OCI-LY3 (cell line): ENCODE measurements around the gene AFAP1.

Experiments
- H2AFZ ChIP-seq: fragments of 200-600, 300-600 bp; shearing (Covaris generic); 2 replicates; pipeline ENCODE4 v1.6.0; 2014; ENCODE audit warnings: antibody characterized with exemption, low read depth, low read length
- H3K27ac ChIP-seq: fragments of 200-600, 300-600 bp; sonication (generic); 2 replicates; pipeline ENCODE4 v1.5.1; 2014; ENCODE audit warnings: mild to moderate bottlenecking, low read length, moderate library complexity, mixed read lengths
- H3K27me3 ChIP-seq: fragments of 200-600, 300-600 bp; sonication (generic); 2 replicates; pipeline ENCODE4 v1.6.1; 2014; ENCODE audit warnings: low read depth, low read length, mixed read lengths
- H3K36me3 ChIP-seq: fragments of 200-600, 300-600 bp; sonication (generic); replicated peaks from 2 replicates; pipeline ENCODE3; 2014; ENCODE audit warnings: low read depth, low read length, mixed read lengths
- H3K4me1 ChIP-seq: fragments of 300-600, 200-600 bp; sonication (generic); 2 replicates; pipeline ENCODE4 v1.6.1; 2014; ENCODE audit warnings: low read length, mixed read lengths
- H3K4me2 ChIP-seq: fragments of 200-600, 300-600 bp; sonication (generic); 2 replicates; pipeline ENCODE4 v1.6.1; 2014; ENCODE audit warnings: low read length, mixed read lengths
- H3K4me3 ChIP-seq: fragments of 300-600, 200-600 bp; sonication (generic); 2 replicates; pipeline ENCODE4 v1.5.1; 2014; ENCODE audit warnings: antibody characterized with exemption, mild to moderate bottlenecking, low read length, moderate library complexity
- H3K79me2 ChIP-seq: fragments of 300-600, 200-600 bp; shearing (Covaris generic); 2 replicates; pipeline ENCODE4 v1.6.1; 2014; ENCODE audit warnings: mild to moderate bottlenecking, low read length, mixed read lengths
- H3K9ac ChIP-seq: fragments of 300-600, 200-600 bp; shearing (Covaris generic); 2 replicates; pipeline ENCODE4 v1.6.0; 2014; ENCODE audit warnings: mild to moderate bottlenecking, low read length, moderate library complexity
- H3K9me3 ChIP-seq: fragments of 200-600, 300-600 bp; shearing (Covaris generic); 2 replicates; pipeline ENCODE4 v1.6.1; 2014; ENCODE audit warnings: low read length, mixed read lengths; ENCODE audit not compliant: insufficient read depth
- H4K20me1 ChIP-seq: fragments of 200-600, 300-600 bp; sonication (generic); 2 replicates; pipeline ENCODE4 v1.6.1; 2016; ENCODE audit warnings: low read length, mixed read lengths; ENCODE audit not compliant: insufficient read depth
- EZH2phosphoT487 ChIP-seq: fragments of 200-600 bp; shearing (Covaris generic); IDR thresholded peaks from 2 replicates; pipeline ENCODE4 v1.6.1; 2018; ENCODE audit warnings: antibody characterized with exemption, mixed run types, low read depth
- TF ChIP-seq, protein P1 (sequence below): fragments of 200-600, 300-600 bp; sonication (generic); IDR thresholded peaks from 2 replicates; pipeline ENCODE4 v1.5.1; 2014; ENCODE audit warnings: antibody characterized with exemption, low read length, low read depth

Gene AFAP1

DNA sequence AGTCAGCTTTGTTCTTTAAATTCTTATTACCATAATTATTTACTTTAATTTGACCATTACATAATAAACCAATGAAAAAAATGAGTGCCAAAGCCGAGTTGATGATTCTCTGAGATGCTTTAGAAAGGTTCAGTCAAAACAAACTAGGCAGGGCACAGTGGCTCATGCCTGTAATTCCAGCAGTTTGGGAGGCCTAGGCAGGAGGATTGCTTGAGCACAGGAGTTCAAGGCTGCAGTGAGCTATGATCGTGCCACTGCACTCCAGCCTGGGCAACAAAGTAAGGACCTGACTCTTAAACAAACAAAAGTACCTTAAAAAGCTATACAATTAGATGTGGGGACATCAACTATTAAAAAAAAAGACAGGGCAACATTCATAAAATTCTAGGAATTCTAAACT is 75.0 kb downstream of the AFAP1 start:
- H3K27ac ChIP-seq, result no peak overlapping the region
- no peak overlapping the region for H2AFZ ChIP-seq
- no peaks in the 10 kb centered on the region for H3K4me1 ChIP-seq
- TF ChIP-seq EZH2phosphoT487, result no peak
- TF ChIP-seq, protein P1, sequence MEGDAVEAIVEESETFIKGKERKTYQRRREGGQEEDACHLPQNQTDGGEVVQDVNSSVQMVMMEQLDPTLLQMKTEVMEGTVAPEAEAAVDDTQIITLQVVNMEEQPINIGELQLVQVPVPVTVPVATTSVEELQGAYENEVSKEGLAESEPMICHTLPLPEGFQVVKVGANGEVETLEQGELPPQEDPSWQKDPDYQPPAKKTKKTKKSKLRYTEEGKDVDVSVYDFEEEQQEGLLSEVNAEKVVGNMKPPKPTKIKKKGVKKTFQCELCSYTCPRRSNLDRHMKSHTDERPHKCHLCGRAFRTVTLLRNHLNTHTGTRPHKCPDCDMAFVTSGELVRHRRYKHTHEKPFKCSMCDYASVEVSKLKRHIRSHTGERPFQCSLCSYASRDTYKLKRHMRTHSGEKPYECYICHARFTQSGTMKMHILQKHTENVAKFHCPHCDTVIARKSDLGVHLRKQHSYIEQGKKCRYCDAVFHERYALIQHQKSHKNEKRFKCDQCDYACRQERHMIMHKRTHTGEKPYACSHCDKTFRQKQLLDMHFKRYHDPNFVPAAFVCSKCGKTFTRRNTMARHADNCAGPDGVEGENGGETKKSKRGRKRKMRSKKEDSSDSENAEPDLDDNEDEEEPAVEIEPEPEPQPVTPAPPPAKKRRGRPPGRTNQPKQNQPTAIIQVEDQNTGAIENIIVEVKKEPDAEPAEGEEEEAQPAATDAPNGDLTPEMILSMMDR, result no peak
- 0 out of 2 replicates have a peak, but pooled peaks cover 8% of the 10 kb centered on the region for H3K27me3 ChIP-seq
- no peaks in the 10 kb centered on the region for H3K36me3 ChIP-seq
- H3K79me2 ChIP-seq, result no peaks in the 10 kb centered on the region
- H3K4me2 ChIP-seq, result no peak overlapping the region
- H3K9ac ChIP-seq, result no peak overlapping the region
- H3K9me3 ChIP-seq, result no peaks in the 10 kb centered on the region; the same call in 1 of the 2 replicates
- H3K4me3 ChIP-seq, result no peak overlapping the region
- no peaks in the 10 kb centered on the region for H4K20me1 ChIP-seq

DNA sequence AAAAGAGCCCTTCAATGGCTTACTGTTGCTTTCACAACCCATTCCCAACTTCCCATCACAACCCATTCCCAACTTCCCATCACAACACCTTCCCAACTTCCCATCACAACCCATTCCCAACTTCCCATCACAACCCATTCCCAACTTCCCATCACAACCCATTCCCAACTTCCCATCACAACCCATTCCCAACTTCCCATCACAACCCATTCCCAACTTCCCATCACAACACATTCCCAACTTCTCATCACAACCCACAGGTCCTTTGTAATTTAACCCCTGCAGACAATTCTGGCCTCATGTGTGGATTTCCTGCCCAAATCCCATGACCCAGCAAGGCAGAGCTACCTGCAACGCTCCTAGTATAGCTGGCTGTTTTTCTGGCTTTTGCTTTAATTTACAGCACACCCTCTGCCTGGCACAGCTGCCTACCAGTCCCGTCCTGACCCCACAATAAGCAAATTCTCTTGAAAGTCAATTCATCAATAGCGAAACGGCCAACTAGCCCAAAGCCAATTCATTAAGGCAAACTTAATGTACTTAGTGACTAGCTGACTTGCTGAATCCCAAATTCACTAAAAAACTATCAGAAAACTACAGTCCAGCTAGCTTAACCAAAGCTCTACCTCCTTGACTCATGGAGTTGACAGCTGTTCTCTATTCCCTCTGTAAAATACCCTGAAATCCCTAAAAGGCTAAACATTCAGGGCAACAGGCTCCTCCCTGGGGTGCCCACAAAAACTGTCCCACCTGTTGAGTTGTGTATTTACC is 75.6 kb downstream of the AFAP1 start:
- H3K36me3 ChIP-seq, result no peaks in the 10 kb centered on the region
- no peak overlapping the region for H3K27ac ChIP-seq

DNA sequence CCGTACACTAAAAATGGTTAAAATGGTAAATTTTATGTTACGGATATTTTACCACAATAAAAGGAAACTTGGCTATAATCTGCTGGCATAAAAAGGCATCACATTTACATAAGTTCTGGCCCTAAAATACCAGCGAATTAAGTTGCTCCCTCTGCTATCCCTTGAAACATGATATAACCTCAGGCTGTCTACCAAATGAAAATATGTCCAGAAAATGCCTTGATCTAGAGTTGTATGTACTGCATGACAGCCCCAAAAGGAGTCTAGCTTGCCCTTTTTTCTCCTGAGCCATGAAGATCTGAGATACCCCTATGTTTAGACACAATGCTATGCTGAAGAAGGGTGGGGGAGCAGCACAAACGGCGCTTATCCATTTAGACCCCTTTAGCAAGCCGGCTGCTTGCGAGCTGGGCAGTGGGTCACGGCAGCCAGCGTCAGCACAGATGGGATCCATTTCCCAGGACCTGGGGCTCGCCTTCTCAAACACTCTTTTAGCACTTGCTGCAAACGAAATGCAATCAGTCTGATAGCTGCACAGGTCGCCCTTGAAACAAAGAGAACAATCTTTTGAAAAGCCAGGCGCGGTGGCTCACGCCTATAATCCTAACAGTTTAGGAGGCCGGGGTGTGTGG is 77.0 kb downstream of the AFAP1 start:
- Histone ChIP-seq H3K4me1 (no peaks in the 10 kb centered on the region), H3K4me3 (no peak overlapping the region), H3K27me3 (0 out of 2 replicates have a peak, but pooled peaks cover 4% of the 10 kb centered on the region), H3K27ac (no peak overlapping the region), H3K4me2 (no peak overlapping the region), H4K20me1 (no peaks in the 10 kb centered on the region), H2AFZ (no peak overlapping the region), H3K36me3 (no peaks in the 10 kb centered on the region), H3K9me3 (no peaks in the 10 kb centered on the region; the same call in 1 of the 2 replicates), H3K79me2 (no peaks in the 10 kb centered on the region), H3K9ac (no peak overlapping the region)
- TF ChIP-seq, protein P1, result no peak

More for the DNA sequence above, 75.6 kb downstream of the AFAP1 start:
- no peaks in the 10 kb centered on the region for H3K79me2 ChIP-seq
- no peak overlapping the region for H2AFZ ChIP-seq
- no peaks in the 10 kb centered on the region for H3K4me1 ChIP-seq
- no peaks in the 10 kb centered on the region; the same call in 1 of the 2 replicates for H3K9me3 ChIP-seq
- 0 out of 2 replicates have a peak, but pooled peaks cover 8% of the 10 kb centered on the region for H3K27me3 ChIP-seq
- no peak overlapping the region for H3K4me3 ChIP-seq
- no peaks in the 10 kb centered on the region for H4K20me1 ChIP-seq
- no peak overlapping the region for H3K9ac ChIP-seq
- TF ChIP-seq, protein P1, result no peak
- TF ChIP-seq EZH2phosphoT487, result no peak
- H3K4me2 ChIP-seq, result no peak overlapping the region

DNA sequence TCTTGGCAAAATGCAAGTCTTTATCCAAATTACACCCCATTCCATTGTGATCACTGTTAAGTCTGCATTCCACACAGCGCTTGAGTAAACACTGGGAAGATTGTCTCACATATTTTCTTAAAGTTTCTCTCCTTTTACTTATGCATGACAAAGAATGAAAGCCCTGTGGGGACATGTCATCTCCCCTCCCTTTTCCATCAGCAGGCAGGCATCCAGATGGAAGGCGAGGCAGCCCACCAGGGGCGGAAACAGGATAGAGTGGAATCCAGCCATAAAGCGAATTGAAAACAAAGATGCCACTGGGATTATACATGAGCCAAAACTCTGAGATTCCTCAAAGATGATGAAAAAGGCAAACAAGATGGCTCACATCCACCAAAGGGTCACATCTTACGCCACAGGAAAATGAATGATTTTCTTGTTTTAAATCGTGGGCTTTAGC is 78.2 kb downstream of the AFAP1 start:
- H3K36me3 ChIP-seq, result no peaks in the 10 kb centered on the region
- no peak overlapping the region for H2AFZ ChIP-seq
- H4K20me1 ChIP-seq, result no peaks in the 10 kb centered on the region
- no peak overlapping the region for H3K27ac ChIP-seq
- no peak overlapping the region for H3K9ac ChIP-seq
- H3K4me3 ChIP-seq, result no peak overlapping the region
- H3K4me1 ChIP-seq, result no peaks in the 10 kb centered on the region
- H3K9me3 ChIP-seq, result no peaks in the 10 kb centered on the region; the same call in 1 of the 2 replicates
- H3K79me2 ChIP-seq, result no peaks in the 10 kb centered on the region
- no peak for TF ChIP-seq EZH2phosphoT487
- TF ChIP-seq, protein P1, result no peak
- no peaks in the 10 kb centered on the region for H3K27me3 ChIP-seq
- H3K4me2 ChIP-seq, result no peak overlapping the region
